HepG2 (cell line): ENCODE results near the gene EPG5. TPM values are rescaled to one million over a fixed set of nuclear protein-coding genes. Genes with fewer than 3 reads are reported as not detected.

Experiments
- ATAC-seq: fragments of 200-7000 bp; cut with Tn5 transposase; 3 replicates; pipeline ENCODE4 v1.9.1; 2020; ENCODE audit warnings: mild to moderate bottlenecking, moderate library complexity
- BruUV-seq: library from RNA; stranded (reverse); fragments of 400-500 nt; replicated peaks from 2 replicates; lab custom pipeline; 2021; lab: Mats Ljungman, UMichigan
- CTCF ChIA-PET: fragments of 300-600 bp; formaldehyde crosslinking; extraction: SDS; loops from one replicate; lab custom pipeline; 2021; ENCODE audit warnings: low total read pairs, inconsistent platforms, low intra/inter-chr PET ratio; lab: Yijun Ruan, JAX
- POLR2A ChIA-PET: fragments of 350-600 bp; sonication (Branson Sonifier 250); formaldehyde crosslinking; loops from one replicate; lab custom pipeline; 2020; ENCODE audit warnings: antibody characterized with exemption, inconsistent platforms; lab: Yijun Ruan, JAX
- DNase-seq: peaks from one replicate; pipeline ENCODE4 v3.0.0-alpha.2; 2015; ENCODE audit warnings: low spot score
- FAIRE-seq: peaks from 3 replicates; lab custom pipeline; 2011; peaks lifted over from hg19 to GRCh38; lab: Jason Lieb, UNC
- H2AFZ ChIP-seq: one replicate; pipeline ENCODE4 v1.6.1; 2011; ENCODE audit warnings: low read length, inconsistent platforms
- H3K27ac ChIP-seq: fragments of 300-600 bp; 3 replicates; pipeline ENCODE4 v1.8.0; 2011; ENCODE audit warnings: mixed run types, mild to moderate bottlenecking, mixed read lengths, low read length, inconsistent platforms; ENCODE audit not compliant: insufficient read depth; ENCODE audit errors: extremely low read length
- H3K27me3 ChIP-seq, 2 experiments: fragments of 200-600 bp in 1 of 2; 2 replicates in 1 of 2; 3 replicates in 1 of 2; pipeline versions ENCODE4 v1.6.0 to v1.8.0; 2011; ENCODE audit warnings: low read length in 2 of 2, mild to moderate bottlenecking in 2 of 2, moderate library complexity in 2 of 2, inconsistent platforms in 1 of 2; ENCODE audit not compliant: insufficient read depth in 2 of 2, control insufficient read depth in 1 of 2
- H3K36me3 ChIP-seq, 2 experiments: fragments of 200-600 bp in 1 of 2; replicated peaks in 1 of 2; 2 replicates in 1 of 2; 3 replicates in 1 of 2; pipeline versions ENCODE4 v1.5.1 to v1.8.0; 2011; ENCODE audit warnings: low read length in 2 of 2, inconsistent platforms in 1 of 2; ENCODE audit not compliant: insufficient read depth in 2 of 2, control insufficient read depth in 1 of 2
- H3K4me1 ChIP-seq: 2 replicates; pipeline ENCODE4 v1.5.1; 2012; ENCODE audit warnings: low read length, inconsistent platforms; ENCODE audit not compliant: insufficient read depth
- H3K4me2 ChIP-seq: 2 replicates; pipeline ENCODE4 v1.6.0; 2011; ENCODE audit warnings: low read depth, low read length, inconsistent platforms
- H3K4me3 ChIP-seq, 3 experiments: fragments of 200-600 bp in 1 of 3; sonication (generic), shearing (Covaris generic) in 1 of 3; replicated peaks in 1 of 3; 2 replicates each; pipeline ENCODE4 v1.5.1; 2011 to 2016; ENCODE audit warnings: low read length in 3 of 3, inconsistent platforms in 2 of 3, low read depth in 2 of 3, mild to moderate bottlenecking in 2 of 3, control low read depth in 1 of 3, mixed read lengths in 1 of 3; ENCODE audit not compliant: insufficient read depth in 1 of 3
- H3K79me2 ChIP-seq: one replicate; pipeline ENCODE4 v1.6.1; 2011; ENCODE audit warnings: low read length, inconsistent platforms; ENCODE audit not compliant: insufficient read depth
- H3K9ac ChIP-seq: 2 replicates; pipeline ENCODE4 v1.6.0; 2011; ENCODE audit warnings: mild to moderate bottlenecking, low read depth, low read length, inconsistent platforms; ENCODE audit not compliant: insufficient read depth
- H3K9me3 ChIP-seq: 2 replicates; pipeline ENCODE4 v1.5.1; 2012; ENCODE audit warnings: mild to moderate bottlenecking, low read length
- H4K20me1 ChIP-seq: 2 replicates; pipeline ENCODE4 v1.6.0; 2011; ENCODE audit warnings: inconsistent platforms, mild to moderate bottlenecking, low read length, moderate library complexity; ENCODE audit not compliant: insufficient read depth
- E2F5 ChIP-seq: sonication (generic); formaldehyde crosslinking; conservative IDR thresholded peaks from 2 replicates; pipeline ENCODE4 v1.4.0; 2020; ENCODE audit warnings: missing genetic modification reagents
- HNF4A ChIP-seq: sonication (generic); formaldehyde crosslinking; IDR thresholded peaks from 2 replicates; pipeline ENCODE4 v1.4.0; 2020; ENCODE audit warnings: missing genetic modification reagents
- HNRNPUL1 ChIP-seq: fragments of 200-400 bp; formaldehyde crosslinking; IDR thresholded peaks from 2 replicates; pipeline ENCODE4 v1.6.1; 2017; ENCODE audit warnings: low read depth, mild to moderate bottlenecking, low read length, moderate library complexity
- PAWR ChIP-seq: sonication (generic); formaldehyde crosslinking; IDR thresholded peaks from 2 replicates; pipeline ENCODE4 v1.4.0; 2020; ENCODE audit warnings: missing genetic modification reagents, mild to moderate bottlenecking, borderline replicate concordance
- PLSCR1 ChIP-seq: sonication (generic); formaldehyde crosslinking; IDR thresholded peaks from 2 replicates; pipeline ENCODE4 v1.5.0; 2020; ENCODE audit warnings: missing genetic modification reagents, mild to moderate bottlenecking, borderline replicate concordance
- SNAPC5 ChIP-seq: sonication (generic); formaldehyde crosslinking; IDR thresholded peaks from 2 replicates; pipeline ENCODE4 v1.8.1; 2023; ENCODE audit warnings: mild to moderate bottlenecking, missing genetic modification reagents, borderline replicate concordance
- TAF15 ChIP-seq: fragments of 200-400 bp; formaldehyde crosslinking; IDR thresholded peaks from one replicate; pipeline ENCODE4 v1.6.1; 2018; ENCODE audit warnings: mild to moderate bottlenecking, low read depth, low read length; ENCODE audit not compliant: poor library complexity, severe bottlenecking
- TBX2 ChIP-seq: sonication (generic); formaldehyde crosslinking; IDR thresholded peaks from 2 replicates; pipeline ENCODE4 v1.5.0; 2020; ENCODE audit warnings: missing genetic modification reagents, mild to moderate bottlenecking, borderline replicate concordance
- ZNF878 ChIP-seq: sonication (generic); formaldehyde crosslinking; IDR thresholded peaks from 2 replicates; pipeline ENCODE4 v1.8.1; 2023; ENCODE audit warnings: mild to moderate bottlenecking, missing genetic modification reagents, moderate library complexity
- ZZZ3 ChIP-seq: sonication (generic); formaldehyde crosslinking; IDR thresholded peaks from 2 replicates; pipeline ENCODE4 v1.4.0; 2020; ENCODE audit warnings: missing genetic modification reagents, mild to moderate bottlenecking, borderline replicate concordance
- WGBS: methylation state at CpG from one replicate; pipeline ENCODE4 v1.1.6; 2017; ENCODE audit warnings: low lambda C conversion rate; 5-methylcytosine and 5-hydroxymethylcytosine counted together
- in situ Hi-C: cut with HindIII; loops from 2 replicates; pipeline ENCODE4 v1.10.0; 2017; ENCODE audit warnings: low pct_unique_long_range_greater_than_20kb; ENCODE audit not compliant: extremely low pct_ligation_motif_present
- intact Hi-C: fragments of 100-400 bp; cut with micrococcal nuclease; formaldehyde crosslinking; loops from one replicate; pipeline ENCODE4 v1.10.0; 2022; ENCODE audit not compliant: unreplicated experiment
- polyA plus RNA-seq, 8 experiments: library from polyadenylated mRNA; depleted of rRNA in 3 of 8; stranded (reverse) in 7 of 8; unstranded in 1 of 8; fragments of >200 nt; fragmentation: Illumina TruSeq in 4 of 8; extraction: Trizol in 4 of 8; gene quantifications; 2 replicates each; pipeline versions ENCODE4 v1.2.1 to v1.2.3, GENCODE V29; 2011 to 2016; ENCODE audit warnings: low read depth in 4 of 8, missing spikeins in 1 of 8, mixed read lengths in 1 of 8; ENCODE audit not compliant: insufficient read depth in 1 of 8
- total RNA-seq, 5 experiments: library from RNA; depleted of rRNA; stranded (reverse); fragments of >200 nt; fragmentation: Illumina TruSeq; extraction: Trizol; gene quantifications; 2 replicates each; pipeline ENCODE4 v1.2.3, GENCODE V29; 2016; ENCODE audit warnings: low read depth in 1 of 5
- TF ChIP-seq, protein P1 (sequence below): sonication (generic); formaldehyde crosslinking; IDR thresholded peaks from 2 replicates; pipeline ENCODE4 v1.5.0; 2020; ENCODE audit warnings: mild to moderate bottlenecking, missing genetic modification reagents
- TF ChIP-seq, protein P2 (sequence below), 2 experiments: sonication (generic) in 1 of 2; formaldehyde crosslinking in 1 of 2; IDR thresholded peaks; 2 replicates each; pipeline versions ENCODE4 v1.5.1 to v1.6.1; 2011 to 2020; ENCODE audit warnings: borderline replicate concordance in 1 of 2, low read depth in 1 of 2, low read length in 1 of 2, mild to moderate bottlenecking in 1 of 2, missing genetic modification reagents in 1 of 2, moderate library complexity in 1 of 2

The EPG5 gene
- total and polyA plus RNA-seq, 2 of the 13 experiments (the other 11 are each of a cell fraction or from before 2014, with no cell fraction given), result 6.7 to 9.3 TPM

- Histone ChIP-seq H4K20me1 (no peaks in the 10 kb centered on the region), H3K9me3 (no peaks in the 10 kb centered on the region), H3K4me3 (no peak overlapping the region), H2AFZ (no peak overlapping the region), H3K9ac (no peak overlapping the region), H3K27me3 (no peaks in the 10 kb centered on the region; a peak in 1 of 5 replicates), H3K4me2 (no peak overlapping the region), H3K79me2 (no peaks in the 10 kb centered on the region), H3K27ac (no peak overlapping the region), H3K4me1 (no peaks in the 10 kb centered on the region), H3K36me3 (no peaks in the 10 kb centered on the region)
- CTCF ChIA-PET, result no interaction called here
- ATAC-seq (no peak), FAIRE-seq (no peak), DNase-seq (no peak)
- WGBS, result 22% methylated on average over 3 of the region's 3 CpGs
- intact Hi-C loops (no loop called here), in situ Hi-C loops (no loop called here)
- TF ChIP-seq HNF4A (CRISPR knock-in tag) (no peak), SNAPC5 (CRISPR knock-in tag) (no peak), E2F5 (CRISPR knock-in tag) (no peak), TBX2 (CRISPR knock-in tag) (no peak), PAWR (CRISPR knock-in tag) (no peak), TAF15 (no peak), ZZZ3 (CRISPR knock-in tag) (no peak), ZNF878 (CRISPR knock-in tag) (no peak), PLSCR1 (CRISPR knock-in tag) (no peak), HNRNPUL1 (no peak)
- TF ChIP-seq, protein P1, sequence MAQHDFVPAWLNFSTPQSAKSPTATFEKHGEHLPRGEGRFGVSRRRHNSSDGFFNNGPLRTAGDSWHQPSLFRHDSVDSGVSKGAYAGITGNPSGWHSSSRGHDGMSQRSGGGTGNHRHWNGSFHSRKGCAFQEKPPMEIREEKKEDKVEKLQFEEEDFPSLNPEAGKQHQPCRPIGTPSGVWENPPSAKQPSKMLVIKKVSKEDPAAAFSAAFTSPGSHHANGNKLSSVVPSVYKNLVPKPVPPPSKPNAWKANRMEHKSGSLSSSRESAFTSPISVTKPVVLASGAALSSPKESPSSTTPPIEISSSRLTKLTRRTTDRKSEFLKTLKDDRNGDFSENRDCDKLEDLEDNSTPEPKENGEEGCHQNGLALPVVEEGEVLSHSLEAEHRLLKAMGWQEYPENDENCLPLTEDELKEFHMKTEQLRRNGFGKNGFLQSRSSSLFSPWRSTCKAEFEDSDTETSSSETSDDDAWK (CRISPR knock-in tag), result no peak
- TF ChIP-seq, protein P2, sequence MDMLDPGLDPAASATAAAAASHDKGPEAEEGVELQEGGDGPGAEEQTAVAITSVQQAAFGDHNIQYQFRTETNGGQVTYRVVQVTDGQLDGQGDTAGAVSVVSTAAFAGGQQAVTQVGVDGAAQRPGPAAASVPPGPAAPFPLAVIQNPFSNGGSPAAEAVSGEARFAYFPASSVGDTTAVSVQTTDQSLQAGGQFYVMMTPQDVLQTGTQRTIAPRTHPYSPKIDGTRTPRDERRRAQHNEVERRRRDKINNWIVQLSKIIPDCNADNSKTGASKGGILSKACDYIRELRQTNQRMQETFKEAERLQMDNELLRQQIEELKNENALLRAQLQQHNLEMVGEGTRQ (IDR thresholded peaks at IDR 0.05; ENCODE audit: low read depth, low read length), result no peak
- TF ChIP-seq, protein P2 (CRISPR knock-in tag; IDR thresholded peaks at IDR 0.05; ENCODE audit: borderline replicate concordance), result no peak
- no TSS peak for BruUV-seq
- POLR2A ChIA-PET, result no interaction called here
Measured at GRCh38 chr18:45820106-45820745, 146.9 kb downstream of the EPG5 start.
